DND-41 (cell line): Measurements from ENCODE around the gene LONRF2.

Source experiments
- ATAC-seq: fragments of 200-7000 bp; cut with Tn5 transposase; 3 replicates; pipeline ENCODE4 v1.9.1; 2021; ENCODE audit warnings: low read depth; ENCODE audit not compliant: insufficient read depth
- DNase-seq: peaks from one replicate; pipeline ENCODE4 v3.0.0-alpha.2; 2020
- H2AFZ ChIP-seq: 2 replicates; pipeline ENCODE4 v1.6.0; 2012; ENCODE audit warnings: low read depth, low read length
- H3K27ac ChIP-seq: 2 replicates; pipeline ENCODE4 v1.5.1; 2012; ENCODE audit warnings: low read length, inconsistent platforms
- H3K27me3 ChIP-seq: fragments of 200-600 bp; sonication (generic); 2 replicates; pipeline ENCODE4 v1.6.0; 2012; ENCODE audit warnings: low read length, mild to moderate bottlenecking, inconsistent platforms; ENCODE audit not compliant: insufficient read depth, poor library complexity
- H3K36me3 ChIP-seq: 2 replicates; pipeline ENCODE4 v1.5.1; 2012; ENCODE audit warnings: low read length, inconsistent platforms; ENCODE audit not compliant: insufficient read depth
- H3K4me1 ChIP-seq: 2 replicates; pipeline ENCODE4 v1.5.1; 2012; ENCODE audit warnings: mild to moderate bottlenecking, low read length; ENCODE audit not compliant: insufficient read depth
- H3K4me2 ChIP-seq: 2 replicates; pipeline ENCODE4 v1.6.0; 2012; ENCODE audit warnings: mild to moderate bottlenecking, moderate library complexity, low read length, inconsistent platforms; ENCODE audit not compliant: insufficient read depth
- H3K4me3 ChIP-seq, 2 experiments: fragments of 200-600 bp in 1 of 2; shearing (Covaris generic) in 1 of 2; 2 replicates each; pipeline ENCODE4 v1.5.1; 2012 to 2016; ENCODE audit warnings: inconsistent platforms in 2 of 2, low read length in 2 of 2, mild to moderate bottlenecking in 2 of 2, low read depth in 1 of 2, moderate library complexity in 1 of 2
- H3K79me2 ChIP-seq: 2 replicates; pipeline ENCODE4 v1.6.0; 2012; ENCODE audit warnings: low read length, inconsistent platforms; ENCODE audit not compliant: insufficient read depth
- H3K9ac ChIP-seq: 2 replicates; pipeline ENCODE4 v1.6.0; 2012; ENCODE audit warnings: low read depth, mild to moderate bottlenecking, inconsistent platforms, low read length, moderate library complexity
- H3K9me3 ChIP-seq: 2 replicates; pipeline ENCODE4 v1.5.1; 2012; ENCODE audit warnings: low read length, moderate library complexity, mild to moderate bottlenecking, inconsistent platforms; ENCODE audit not compliant: insufficient read depth, severe bottlenecking
- H4K20me1 ChIP-seq: 2 replicates; pipeline ENCODE4 v1.6.0; 2012; ENCODE audit warnings: low read length; ENCODE audit not compliant: insufficient read depth
- EZH2 ChIP-seq: IDR thresholded peaks from 3 replicates; pipeline ENCODE4 v1.6.1; 2012; ENCODE audit warnings: borderline replicate concordance, low read depth, mild to moderate bottlenecking, moderate library complexity, low read length, inconsistent platforms; ENCODE audit not compliant: severe bottlenecking
- TF ChIP-seq, protein P1 (sequence below): IDR thresholded peaks from 2 replicates; pipeline ENCODE4 v1.5.1; 2012; ENCODE audit warnings: borderline replicate concordance, low read length, moderate library complexity, mild to moderate bottlenecking; ENCODE audit not compliant: poor library complexity, severe bottlenecking; ENCODE audit errors: extremely low read depth

The LONRF2 gene

DNA sequence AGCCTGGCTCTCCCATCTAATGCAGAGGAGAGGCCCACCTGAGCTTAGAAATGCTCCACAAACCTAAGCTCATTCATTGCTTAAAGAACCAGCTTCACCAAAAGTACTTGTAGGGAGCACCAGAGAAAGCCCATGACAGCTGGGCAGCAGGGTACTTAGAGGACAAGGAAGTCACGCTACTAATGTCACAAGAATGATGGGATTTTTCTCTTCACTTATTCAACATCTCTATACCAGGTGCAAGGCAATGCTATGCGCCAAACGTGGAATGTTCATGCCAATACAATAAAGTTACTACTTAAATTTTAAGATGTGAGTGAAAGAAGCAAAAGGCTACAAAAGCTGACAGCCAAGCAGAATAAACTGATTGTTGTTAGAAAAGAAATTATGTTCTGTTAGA, 36.0 kb downstream of the LONRF2 start:
- no peaks in the 10 kb centered on the region for H3K27me3 ChIP-seq
- H3K27ac ChIP-seq = no peak overlapping the region
- H3K36me3 ChIP-seq = no peaks in the 10 kb centered on the region
- H4K20me1 ChIP-seq = no peaks in the 10 kb centered on the region
- ATAC-seq = no peak
- no peak overlapping the region for H3K9ac ChIP-seq
- H3K4me3 ChIP-seq = no peak overlapping the region
- no peaks in the 10 kb centered on the region for H3K9me3 ChIP-seq
- no peaks in the 10 kb centered on the region for H3K79me2 ChIP-seq
- H3K4me1 ChIP-seq = peaks cover 68% of the 10 kb centered on the region
- no peak overlapping the region for H2AFZ ChIP-seq
- H3K4me2 ChIP-seq = no peak overlapping the region
- no peak for DNase-seq
- TF ChIP-seq EZH2 = no peak
- TF ChIP-seq, protein P1, sequence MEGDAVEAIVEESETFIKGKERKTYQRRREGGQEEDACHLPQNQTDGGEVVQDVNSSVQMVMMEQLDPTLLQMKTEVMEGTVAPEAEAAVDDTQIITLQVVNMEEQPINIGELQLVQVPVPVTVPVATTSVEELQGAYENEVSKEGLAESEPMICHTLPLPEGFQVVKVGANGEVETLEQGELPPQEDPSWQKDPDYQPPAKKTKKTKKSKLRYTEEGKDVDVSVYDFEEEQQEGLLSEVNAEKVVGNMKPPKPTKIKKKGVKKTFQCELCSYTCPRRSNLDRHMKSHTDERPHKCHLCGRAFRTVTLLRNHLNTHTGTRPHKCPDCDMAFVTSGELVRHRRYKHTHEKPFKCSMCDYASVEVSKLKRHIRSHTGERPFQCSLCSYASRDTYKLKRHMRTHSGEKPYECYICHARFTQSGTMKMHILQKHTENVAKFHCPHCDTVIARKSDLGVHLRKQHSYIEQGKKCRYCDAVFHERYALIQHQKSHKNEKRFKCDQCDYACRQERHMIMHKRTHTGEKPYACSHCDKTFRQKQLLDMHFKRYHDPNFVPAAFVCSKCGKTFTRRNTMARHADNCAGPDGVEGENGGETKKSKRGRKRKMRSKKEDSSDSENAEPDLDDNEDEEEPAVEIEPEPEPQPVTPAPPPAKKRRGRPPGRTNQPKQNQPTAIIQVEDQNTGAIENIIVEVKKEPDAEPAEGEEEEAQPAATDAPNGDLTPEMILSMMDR = no peak

DNA sequence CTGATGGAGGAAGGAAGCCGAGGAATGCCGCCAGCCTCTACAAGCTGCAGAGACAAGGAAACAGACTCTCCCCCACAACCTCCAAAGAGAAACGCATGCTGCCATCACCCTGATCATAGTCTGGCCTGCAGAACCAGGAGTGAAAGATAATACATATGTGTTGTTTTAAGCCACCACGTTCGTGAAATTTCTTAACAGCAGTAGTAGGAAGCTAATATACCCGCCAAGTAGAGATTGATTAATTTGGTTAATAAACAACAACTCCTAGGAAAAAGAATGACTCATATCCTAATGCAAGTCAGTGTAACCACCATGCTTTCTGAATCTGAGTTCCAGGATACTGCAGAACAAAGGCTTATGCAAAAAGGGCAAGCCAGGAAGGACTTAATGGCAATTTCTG, 36.6 kb downstream of the LONRF2 start:
- ATAC-seq (no peak), DNase-seq (no peak)
- Histone ChIP-seq H3K4me1 (peaks cover 65% of the 10 kb centered on the region), H3K27ac (no peak overlapping the region), H3K4me3 (no peak overlapping the region), H3K9me3 (no peaks in the 10 kb centered on the region), H2AFZ (no peak overlapping the region), H3K36me3 (no peaks in the 10 kb centered on the region), H3K27me3 (no peaks in the 10 kb centered on the region), H3K4me2 (no peak overlapping the region), H3K9ac (no peak overlapping the region), H4K20me1 (no peaks in the 10 kb centered on the region), H3K79me2 (no peaks in the 10 kb centered on the region)
- no peak for TF ChIP-seq EZH2
- TF ChIP-seq, protein P1 = no peak

DNA sequence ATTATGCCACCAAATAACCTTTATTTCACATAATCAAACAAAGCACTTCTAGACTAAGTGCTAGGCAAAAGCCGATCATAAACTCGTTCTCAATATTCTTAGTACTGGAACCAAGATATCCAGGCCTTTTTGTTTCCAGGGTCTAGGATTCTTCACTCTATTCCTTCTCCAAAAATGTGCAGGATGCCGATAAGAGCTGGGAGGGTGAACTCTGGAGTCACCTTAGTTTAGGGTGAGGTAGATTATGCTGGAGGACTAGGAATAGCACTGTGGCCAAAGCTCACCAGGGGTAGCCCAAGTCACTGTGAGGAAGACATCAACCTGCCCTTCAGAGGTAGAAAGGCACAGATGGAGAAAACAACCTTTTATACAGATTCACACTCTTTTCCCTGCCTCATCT, 37.3 kb downstream of the LONRF2 start:
- no peak overlapping the region for H3K4me2 ChIP-seq
- H3K9me3 ChIP-seq = no peaks in the 10 kb centered on the region
- DNase-seq = no peak

More for the DNA sequence above, 37.3 kb downstream of the LONRF2 start:
- Histone ChIP-seq H3K4me3 (no peak overlapping the region), H3K36me3 (no peaks in the 10 kb centered on the region), H3K27me3 (no peaks in the 10 kb centered on the region), H3K27ac (no peak overlapping the region), H3K9ac (no peak overlapping the region), H3K4me1 (peaks cover 58% of the 10 kb centered on the region), H4K20me1 (no peaks in the 10 kb centered on the region), H3K79me2 (no peaks in the 10 kb centered on the region), H2AFZ (no peak overlapping the region)
- ATAC-seq = no peak
- TF ChIP-seq, protein P1 = no peak
- no peak for TF ChIP-seq EZH2
